HG03565 (cell line): Measurements from ENCODE around the gene PSMB3.
"Not testable (repeated sequence)": the region's sequence is repeated elsewhere in the genome, so short reads cannot be mapped to it uniquely, and the experiment has no call there.

ENCODE experiments used
- ATAC-seq: cut with Tn5 transposase; IDR thresholded peaks from one replicate; pipeline ENCODE4 v1.9.1; 2021; ENCODE audit warnings: mild to moderate bottlenecking, moderate library complexity; ENCODE audit not compliant: unreplicated experiment

PSMB3 gene

GRCh38 chr17:38790148-38790707 is 37.7 kb downstream of the PSMB3 start:
- ATAC-seq, result not testable (repeated sequence)

DNA sequence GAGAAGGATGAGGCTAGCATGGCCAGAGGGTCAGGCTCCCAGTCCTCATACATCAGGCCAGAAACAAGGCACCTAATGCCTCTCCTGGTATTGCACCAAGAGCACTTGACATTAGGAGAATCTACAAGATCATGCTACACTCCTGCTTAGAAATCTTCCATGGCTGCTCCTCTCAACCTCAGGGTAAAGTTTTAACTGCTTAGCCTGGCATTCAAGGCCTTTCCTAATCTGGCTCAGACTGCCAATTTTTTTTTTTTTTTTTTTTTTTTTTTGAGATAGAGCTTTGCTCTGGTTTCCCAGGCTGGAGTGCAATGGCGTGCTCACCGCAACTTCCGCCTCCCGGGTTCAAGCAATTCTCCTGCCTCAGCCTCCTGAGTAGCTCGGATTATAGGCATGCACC is 38.6 kb downstream of the PSMB3 start:
- ATAC-seq, result no peak

DNA sequence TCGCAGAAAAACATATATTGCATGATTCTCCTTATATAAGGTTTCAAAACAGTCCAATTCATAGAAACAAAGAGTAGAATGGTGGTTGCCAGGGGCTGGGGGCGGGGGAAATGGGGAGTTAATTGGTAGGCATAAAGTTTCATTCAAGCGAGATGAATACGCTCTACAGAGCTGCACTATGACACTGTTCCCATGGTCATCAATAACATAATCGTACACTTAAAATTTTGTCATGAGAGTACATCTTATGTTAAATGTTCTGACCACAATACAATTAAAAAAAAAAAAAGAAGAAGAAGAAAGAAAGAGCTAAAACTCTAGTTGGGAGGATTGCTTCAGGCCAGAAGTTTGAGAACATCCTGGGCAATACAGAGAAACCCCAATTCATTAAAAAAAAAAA is 41.7 kb downstream of the PSMB3 start:
- ATAC-seq, result no peak

DNA sequence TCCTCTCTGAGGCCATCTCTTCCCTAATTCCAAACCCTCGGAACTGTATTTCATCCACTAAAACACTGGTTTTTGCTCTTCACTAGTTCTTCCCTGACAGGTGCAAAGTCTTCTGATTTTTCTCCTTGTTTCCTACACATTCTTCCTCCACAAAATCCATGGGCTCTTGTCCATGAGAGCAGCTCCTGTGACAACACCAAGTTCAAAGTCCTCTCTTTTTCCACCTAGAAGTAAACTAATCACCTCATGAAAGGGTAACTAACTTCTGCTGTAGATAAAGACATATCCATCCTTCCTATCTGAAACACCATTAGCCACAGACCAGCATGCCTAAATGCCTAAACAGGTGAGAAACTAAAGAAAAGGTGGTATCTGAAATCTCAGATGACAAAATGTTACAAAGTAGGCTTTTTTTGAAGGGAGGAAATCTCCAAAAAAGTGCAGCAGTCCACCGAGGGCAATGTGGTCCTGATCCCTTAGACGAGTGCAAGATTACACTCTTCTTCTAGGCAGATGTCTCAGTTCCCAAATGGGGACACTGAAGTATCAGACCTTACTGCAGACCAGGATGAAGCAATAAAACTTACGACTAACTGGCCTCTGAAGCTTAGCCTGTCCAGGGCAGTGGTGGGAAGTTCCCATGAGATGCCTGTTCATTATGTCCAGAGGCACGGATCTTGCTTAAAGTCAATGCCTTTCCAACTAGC is 44.1 kb downstream of the PSMB3 start:
- ATAC-seq, result no peak

- no peak for ATAC-seq
These were observed 44.6 kb downstream of the PSMB3 start for GRCh38 chr17:38797158-38797490.

DNA sequence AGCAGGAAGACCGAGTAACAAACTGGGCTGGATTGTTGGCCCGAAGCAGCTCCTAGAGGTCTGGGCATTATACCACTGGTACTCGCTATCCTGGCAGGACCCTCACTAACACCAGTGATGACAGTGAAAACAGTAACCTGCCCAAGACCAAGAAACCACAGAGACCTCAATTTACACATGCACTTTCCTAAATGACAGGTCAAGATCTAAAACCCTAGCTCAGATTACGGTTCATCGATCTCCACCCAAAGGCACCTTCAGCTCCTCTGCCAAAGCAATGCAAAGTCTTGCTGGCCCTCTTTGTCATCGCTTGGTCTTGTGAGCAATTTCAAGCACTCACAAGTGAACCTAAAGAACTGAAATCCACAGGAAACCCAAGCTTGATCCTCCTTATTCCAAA is 45.3 kb downstream of the PSMB3 start:
- ATAC-seq, result no peak

DNA sequence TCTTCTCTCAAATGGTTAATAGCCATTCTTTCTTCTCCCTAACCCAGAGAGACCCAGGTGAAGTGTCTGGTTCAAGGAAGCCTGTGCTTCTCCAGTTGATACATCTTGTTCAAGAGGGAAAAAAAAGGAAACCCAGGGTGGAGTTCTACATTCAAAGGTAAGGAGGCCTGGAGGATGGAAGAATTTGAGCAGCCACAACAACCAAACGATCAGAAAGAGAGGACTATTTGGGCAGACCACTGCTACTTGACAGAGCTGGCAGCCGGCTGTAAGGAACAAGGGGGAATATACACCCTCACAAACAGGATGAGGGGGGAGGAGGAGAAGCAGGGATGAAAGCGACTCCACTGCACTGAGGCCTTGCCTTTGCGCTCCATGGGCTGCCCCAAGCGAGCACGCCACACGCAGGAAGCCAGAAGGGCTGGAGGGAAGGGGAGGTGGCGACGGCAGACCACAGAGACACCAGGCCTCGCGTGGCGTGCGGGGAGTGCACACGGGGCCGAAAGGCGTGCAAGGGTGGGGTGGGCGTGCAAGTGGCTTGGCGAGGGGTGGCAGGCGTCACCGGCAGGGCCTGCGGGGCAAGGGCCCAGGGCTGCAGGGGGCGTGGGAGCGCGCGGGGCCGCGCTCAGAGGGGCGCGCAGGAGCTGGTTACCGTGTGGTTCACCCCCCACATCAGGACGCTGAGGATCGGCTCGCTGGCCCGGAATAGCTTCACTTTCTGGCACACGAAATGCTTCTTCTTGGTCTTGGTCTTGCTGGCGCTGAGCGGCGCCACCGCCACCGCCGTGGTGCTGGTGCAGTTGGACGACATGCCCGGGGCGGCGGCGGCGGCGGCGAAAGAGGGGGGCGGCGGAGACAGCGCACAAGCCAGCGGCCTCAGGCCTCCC is 46.3 kb downstream of the PSMB3 start:
- peak; percentile 9 for ATAC-seq

- peak; percentile 63 for ATAC-seq
These were observed 47.1 kb downstream of the PSMB3 start, which contains the start of gene PIP4K2B for GRCh38 chr17:38799501-38800236. TSS of gene PIP4K2B (minus strand) at chr17:38799556. CDS start at chr17:38799424, 132 bp downstream.

DNA sequence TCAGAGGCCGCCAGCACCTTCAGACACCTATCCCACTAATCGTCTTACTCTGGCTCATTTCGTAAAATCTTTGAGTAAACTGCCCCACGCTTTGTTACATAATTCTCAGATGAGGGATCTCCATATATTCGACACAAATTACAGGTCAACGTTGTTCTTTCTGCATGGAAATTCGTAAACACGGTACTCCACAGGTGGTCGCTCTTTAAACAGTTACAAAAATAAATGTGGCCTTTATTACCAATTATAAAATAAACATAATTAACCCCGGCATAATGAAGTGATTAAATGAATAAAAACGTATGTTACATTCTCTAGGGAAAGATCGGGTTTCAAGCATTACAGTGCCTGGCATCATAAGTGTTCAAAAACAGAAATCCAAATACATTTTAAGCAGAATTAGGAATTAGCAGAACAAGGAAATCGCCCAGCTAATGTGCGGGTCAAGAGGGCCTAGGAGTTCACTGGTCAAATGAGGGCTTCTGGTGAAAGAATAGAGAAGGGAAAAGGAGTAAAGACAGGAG is 47.8 kb downstream of the PSMB3 start:
- ATAC-seq, result no peak

GRCh38 chr17:38809828-38810227 is 57.3 kb downstream of the PSMB3 start:
- no peak for ATAC-seq
